Measurements from ENCODE around the gene JAKMIP1.

DNA sequence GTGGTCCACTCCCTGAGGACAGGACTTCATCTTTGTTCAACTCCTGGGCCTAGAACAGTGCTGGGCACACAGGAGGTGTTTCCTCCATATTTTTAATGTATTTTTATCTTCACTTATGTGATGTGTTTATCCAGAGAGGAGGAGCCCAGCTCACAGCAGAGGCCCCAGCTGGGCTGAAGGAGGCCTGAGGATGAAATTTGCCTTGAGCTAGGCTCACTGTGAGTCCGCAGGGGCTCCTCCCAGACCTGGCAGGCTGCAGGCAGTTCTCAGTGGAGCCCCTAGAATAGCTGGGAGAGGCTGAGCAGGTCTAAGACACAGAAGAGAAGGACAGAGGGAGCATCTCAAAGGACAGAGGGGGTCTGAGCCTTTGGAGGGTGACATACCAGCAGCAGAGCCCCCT, 208.9 kb downstream of the JAKMIP1 start:
- TF ChIP-seq CTCF (IDR thresholded peaks at IDR 0.05; ENCODE audit: poor library complexity, severe bottlenecking) = no peak
- TF ChIP-seq TAF1 (IDR thresholded peaks at IDR 0.05; ENCODE audit: low read depth) = no peak
- TF ChIP-seq EP300 (conservative IDR thresholded peaks at IDR 0.05; ENCODE audit: poor library complexity, severe bottlenecking) = no peak
- TF ChIP-seq POLR2AphosphoS5 (IDR thresholded peaks at IDR 0.05) = no peak
- TF ChIP-seq RAD21 (conservative IDR thresholded peaks at IDR 0.05) = no peak
- TF ChIP-seq REST (IDR thresholded peaks at IDR 0.05; ENCODE audit: borderline replicate concordance) = no peak
- no peak for TF ChIP-seq MXI1 (conservative IDR thresholded peaks at IDR 0.05; ENCODE audit: poor library complexity, severe bottlenecking)
- no peak for TF ChIP-seq EZH2 (IDR thresholded peaks at IDR 0.05; ENCODE audit: borderline replicate concordance, insufficient read depth, low read length, poor library complexity, severe bottlenecking)

All from neural cell (in vitro differentiated cells).